HepG2 (cell line): Measurements from ENCODE around the gene TMC8. TPM values are rescaled to one million over a fixed set of nuclear protein-coding genes. Genes with fewer than 3 reads are reported as not detected.

ENCODE experiments used
- AKAP8 ChIP-seq: sonication (generic); formaldehyde crosslinking; IDR thresholded peaks from 2 replicates; pipeline ENCODE4 v1.5.1; 2020; ENCODE audit warnings: mild to moderate bottlenecking, missing genetic modification reagents
- BORCS8-MEF2B ChIP-seq: sonication (generic); formaldehyde crosslinking; IDR thresholded peaks from 2 replicates; pipeline ENCODE4 v1.8.0; 2022; ENCODE audit warnings: mild to moderate bottlenecking, missing genetic modification reagents
- ELF4 ChIP-seq: sonication (generic); formaldehyde crosslinking; IDR thresholded peaks from 2 replicates; pipeline ENCODE4 v1.5.0; 2020; ENCODE audit warnings: missing genetic modification reagents, mild to moderate bottlenecking, moderate library complexity, borderline replicate concordance
- JUNB ChIP-seq: sonication (generic); formaldehyde crosslinking; IDR thresholded peaks from 2 replicates; pipeline ENCODE4 v1.8.0; 2022; ENCODE audit warnings: missing genetic modification reagents, mild to moderate bottlenecking, borderline replicate concordance
- KDM6A ChIP-seq: IDR thresholded peaks from 2 replicates; pipeline ENCODE4 v1.6.1; 2016; ENCODE audit warnings: low read depth
- KLF11 ChIP-seq: IDR thresholded peaks from 2 replicates; pipeline ENCODE4 v1.6.1; 2016; ENCODE audit warnings: missing compliant biosample characterization
- PAF1 ChIP-seq: IDR thresholded peaks from 2 replicates; pipeline ENCODE4 v1.6.1; 2016; ENCODE audit warnings: missing genetic modification reagents, missing compliant biosample characterization
- RFX5 ChIP-seq: IDR thresholded peaks from 2 replicates; pipeline ENCODE4 v1.6.1; 2011; ENCODE audit warnings: low read depth, low read length, improper control_type of control experiment
- SMAD3 ChIP-seq: sonication (generic); formaldehyde crosslinking; IDR thresholded peaks from 2 replicates; pipeline ENCODE4 v1.4.0; 2020; ENCODE audit warnings: missing genetic modification reagents
- SRY ChIP-seq: sonication (generic); formaldehyde crosslinking; IDR thresholded peaks from 2 replicates; pipeline ENCODE4 v1.8.0; 2022; ENCODE audit warnings: mild to moderate bottlenecking, missing genetic modification reagents
- SUZ12 ChIP-seq: fragments of 150-350 bp; IDR thresholded peaks from 2 replicates; pipeline ENCODE4 v1.6.1; 2014; ENCODE audit warnings: low read depth, low read length
- ZBTB1 ChIP-seq: sonication (generic); formaldehyde crosslinking; IDR thresholded peaks from 2 replicates; pipeline ENCODE4 v1.4.0; 2020; ENCODE audit warnings: missing genetic modification reagents, borderline replicate concordance
- ZNF224 ChIP-seq: sonication (generic); formaldehyde crosslinking; IDR thresholded peaks from 2 replicates; pipeline ENCODE4 v1.5.0; 2020; ENCODE audit warnings: mild to moderate bottlenecking, missing genetic modification reagents
- ZNF292 ChIP-seq: sonication (generic); formaldehyde crosslinking; IDR thresholded peaks from 2 replicates; pipeline ENCODE4 v1.8.1; 2022; ENCODE audit warnings: mild to moderate bottlenecking, low read depth, missing genetic modification reagents, borderline replicate concordance
- ZNF326 ChIP-seq: sonication (generic); formaldehyde crosslinking; IDR thresholded peaks from 2 replicates; pipeline ENCODE4 v1.4.0; 2020; ENCODE audit warnings: missing genetic modification reagents, borderline replicate concordance
- ZNF564 ChIP-seq: sonication (generic); formaldehyde crosslinking; IDR thresholded peaks from 2 replicates; pipeline ENCODE4 v1.8.1; 2023; ENCODE audit warnings: mild to moderate bottlenecking, missing genetic modification reagents
- ZNF607 ChIP-seq: sonication (generic); formaldehyde crosslinking; IDR thresholded peaks from 2 replicates; pipeline ENCODE4 v1.5.1; 2020; ENCODE audit warnings: missing genetic modification reagents, mild to moderate bottlenecking, borderline replicate concordance
- ZSCAN12 ChIP-seq: sonication (generic); formaldehyde crosslinking; IDR thresholded peaks from 2 replicates; pipeline ENCODE4 v1.9.0; 2021; ENCODE audit warnings: mild to moderate bottlenecking, missing genetic modification reagents
- polyA plus RNA-seq, 8 experiments: library from polyadenylated mRNA; depleted of rRNA in 3 of 8; stranded (reverse) in 7 of 8; unstranded in 1 of 8; fragments of >200 nt; fragmentation: Illumina TruSeq in 4 of 8; extraction: Trizol in 4 of 8; gene quantifications; 2 replicates each; pipeline versions ENCODE4 v1.2.1 to v1.2.3, GENCODE V29; 2011 to 2016; ENCODE audit warnings: low read depth in 4 of 8, missing spikeins in 1 of 8, mixed read lengths in 1 of 8; ENCODE audit not compliant: insufficient read depth in 1 of 8
- total RNA-seq, 5 experiments: library from RNA; depleted of rRNA; stranded (reverse); fragments of >200 nt; fragmentation: Illumina TruSeq; extraction: Trizol; gene quantifications; 2 replicates each; pipeline ENCODE4 v1.2.3, GENCODE V29; 2016; ENCODE audit warnings: low read depth in 1 of 5
- TF ChIP-seq, protein P1 (sequence below): sonication (generic); formaldehyde crosslinking; conservative IDR thresholded peaks from 2 replicates; pipeline ENCODE4 v1.4.0; 2020; ENCODE audit warnings: missing genetic modification reagents
- TF ChIP-seq, protein P2 (sequence below): sonication (generic); formaldehyde crosslinking; IDR thresholded peaks from 2 replicates; pipeline ENCODE4 v1.5.1; 2020; ENCODE audit warnings: missing genetic modification reagents, mild to moderate bottlenecking, borderline replicate concordance
- TF ChIP-seq, protein P3 (sequence below): sonication (generic); formaldehyde crosslinking; IDR thresholded peaks from 2 replicates; pipeline ENCODE4 v1.4.0; 2020; ENCODE audit warnings: missing genetic modification reagents
- TF ChIP-seq, protein P4 (sequence below): sonication (generic); formaldehyde crosslinking; IDR thresholded peaks from 2 replicates; pipeline ENCODE4 v1.4.0; 2020; ENCODE audit warnings: mild to moderate bottlenecking, missing genetic modification reagents
- TF ChIP-seq, protein P5 (sequence below): sonication (generic); formaldehyde crosslinking; IDR thresholded peaks from 2 replicates; pipeline ENCODE4 v1.4.0; 2020; ENCODE audit warnings: mild to moderate bottlenecking, low read depth, missing genetic modification reagents

The TMC8 gene
- total and polyA plus RNA-seq, 2 of the 13 experiments (the other 11 are each of a cell fraction or from before 2014, with no cell fraction given), result 0.53 to 7.8 TPM

DNA sequence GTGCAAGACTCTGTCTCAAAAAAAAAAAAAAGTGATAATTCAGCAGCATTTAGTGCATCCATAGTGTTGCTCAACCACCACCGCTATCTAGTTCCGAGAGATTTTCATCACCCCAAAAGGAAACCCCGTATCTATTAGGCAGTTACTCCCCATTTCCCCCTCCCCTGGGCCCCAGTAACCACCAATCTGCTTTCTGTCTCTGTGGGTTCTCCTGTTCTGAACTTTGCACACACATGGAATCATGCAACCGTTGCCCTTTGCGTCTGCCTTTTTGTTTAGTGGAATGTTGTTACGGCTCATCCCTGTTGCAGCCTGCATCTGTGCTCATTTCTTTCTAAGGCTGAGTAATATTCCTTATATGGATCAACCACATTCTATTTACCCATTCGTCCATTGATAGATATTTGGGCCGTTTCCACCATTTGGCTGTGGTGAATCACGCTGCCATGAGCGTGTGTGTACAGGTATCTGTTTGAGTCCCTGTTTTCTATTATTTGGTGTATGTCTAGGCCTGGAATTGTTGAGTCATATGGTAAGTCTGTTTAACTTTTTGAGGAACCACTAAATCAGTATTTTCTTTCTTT, 29.1 kb downstream of the TMC8 start (continued):
- TF ChIP-seq ZNF564 (CRISPR knock-in tag) (no peak), ZNF292 (CRISPR knock-in tag) (peak; percentile 15; the same call in 1 of the 2 replicates), SRY (CRISPR knock-in tag) (no peak), ZNF224 (no peak), KLF11 (CRISPR knock-in tag) (no peak), SMAD3 (CRISPR knock-in tag) (no peak), BORCS8-MEF2B (CRISPR knock-in tag) (no peak), PAF1 (CRISPR knock-in tag) (no peak), ZBTB1 (CRISPR knock-in tag) (no peak), RFX5 (peak; percentile 66; the same call in 1 of the 2 replicates), JUNB (CRISPR knock-in tag) (no peak; the same call in 1 of the 2 replicates), SUZ12 (no peak), KDM6A (CRISPR knock-in tag) (peak; percentile 82), AKAP8 (CRISPR knock-in tag) (no peak), ELF4 (CRISPR knock-in tag) (no peak), ZNF607 (CRISPR knock-in tag) (no peak; the same call in 1 of the 2 replicates), ZNF326 (no peak), ZSCAN12 (CRISPR knock-in tag) (no peak)
- TF ChIP-seq, protein P1, sequence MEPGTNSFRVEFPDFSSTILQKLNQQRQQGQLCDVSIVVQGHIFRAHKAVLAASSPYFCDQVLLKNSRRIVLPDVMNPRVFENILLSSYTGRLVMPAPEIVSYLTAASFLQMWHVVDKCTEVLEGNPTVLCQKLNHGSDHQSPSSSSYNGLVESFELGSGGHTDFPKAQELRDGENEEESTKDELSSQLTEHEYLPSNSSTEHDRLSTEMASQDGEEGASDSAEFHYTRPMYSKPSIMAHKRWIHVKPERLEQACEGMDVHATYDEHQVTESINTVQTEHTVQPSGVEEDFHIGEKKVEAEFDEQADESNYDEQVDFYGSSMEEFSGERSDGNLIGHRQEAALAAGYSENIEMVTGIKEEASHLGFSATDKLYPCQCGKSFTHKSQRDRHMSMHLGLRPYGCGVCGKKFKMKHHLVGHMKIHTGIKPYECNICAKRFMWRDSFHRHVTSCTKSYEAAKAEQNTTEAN (CRISPR knock-in tag), result no peak; the same call in 1 of the 2 replicates
- TF ChIP-seq, protein P2, sequence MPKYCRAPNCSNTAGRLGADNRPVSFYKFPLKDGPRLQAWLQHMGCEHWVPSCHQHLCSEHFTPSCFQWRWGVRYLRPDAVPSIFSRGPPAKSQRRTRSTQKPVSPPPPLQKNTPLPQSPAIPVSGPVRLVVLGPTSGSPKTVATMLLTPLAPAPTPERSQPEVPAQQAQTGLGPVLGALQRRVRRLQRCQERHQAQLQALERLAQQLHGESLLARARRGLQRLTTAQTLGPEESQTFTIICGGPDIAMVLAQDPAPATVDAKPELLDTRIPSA, result no peak
- TF ChIP-seq, protein P3, sequence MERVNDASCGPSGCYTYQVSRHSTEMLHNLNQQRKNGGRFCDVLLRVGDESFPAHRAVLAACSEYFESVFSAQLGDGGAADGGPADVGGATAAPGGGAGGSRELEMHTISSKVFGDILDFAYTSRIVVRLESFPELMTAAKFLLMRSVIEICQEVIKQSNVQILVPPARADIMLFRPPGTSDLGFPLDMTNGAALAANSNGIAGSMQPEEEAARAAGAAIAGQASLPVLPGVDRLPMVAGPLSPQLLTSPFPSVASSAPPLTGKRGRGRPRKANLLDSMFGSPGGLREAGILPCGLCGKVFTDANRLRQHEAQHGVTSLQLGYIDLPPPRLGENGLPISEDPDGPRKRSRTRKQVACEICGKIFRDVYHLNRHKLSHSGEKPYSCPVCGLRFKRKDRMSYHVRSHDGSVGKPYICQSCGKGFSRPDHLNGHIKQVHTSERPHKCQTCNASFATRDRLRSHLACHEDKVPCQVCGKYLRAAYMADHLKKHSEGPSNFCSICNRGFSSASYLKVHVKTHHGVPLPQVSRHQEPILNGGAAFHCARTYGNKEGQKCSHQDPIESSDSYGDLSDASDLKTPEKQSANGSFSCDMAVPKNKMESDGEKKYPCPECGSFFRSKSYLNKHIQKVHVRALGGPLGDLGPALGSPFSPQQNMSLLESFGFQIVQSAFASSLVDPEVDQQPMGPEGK, result peak; percentile 52
- TF ChIP-seq, protein P4, sequence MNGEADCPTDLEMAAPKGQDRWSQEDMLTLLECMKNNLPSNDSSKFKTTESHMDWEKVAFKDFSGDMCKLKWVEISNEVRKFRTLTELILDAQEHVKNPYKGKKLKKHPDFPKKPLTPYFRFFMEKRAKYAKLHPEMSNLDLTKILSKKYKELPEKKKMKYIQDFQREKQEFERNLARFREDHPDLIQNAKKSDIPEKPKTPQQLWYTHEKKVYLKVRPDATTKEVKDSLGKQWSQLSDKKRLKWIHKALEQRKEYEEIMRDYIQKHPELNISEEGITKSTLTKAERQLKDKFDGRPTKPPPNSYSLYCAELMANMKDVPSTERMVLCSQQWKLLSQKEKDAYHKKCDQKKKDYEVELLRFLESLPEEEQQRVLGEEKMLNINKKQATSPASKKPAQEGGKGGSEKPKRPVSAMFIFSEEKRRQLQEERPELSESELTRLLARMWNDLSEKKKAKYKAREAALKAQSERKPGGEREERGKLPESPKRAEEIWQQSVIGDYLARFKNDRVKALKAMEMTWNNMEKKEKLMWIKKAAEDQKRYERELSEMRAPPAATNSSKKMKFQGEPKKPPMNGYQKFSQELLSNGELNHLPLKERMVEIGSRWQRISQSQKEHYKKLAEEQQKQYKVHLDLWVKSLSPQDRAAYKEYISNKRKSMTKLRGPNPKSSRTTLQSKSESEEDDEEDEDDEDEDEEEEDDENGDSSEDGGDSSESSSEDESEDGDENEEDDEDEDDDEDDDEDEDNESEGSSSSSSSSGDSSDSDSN (CRISPR knock-in tag), result no peak
- TF ChIP-seq, protein P5, sequence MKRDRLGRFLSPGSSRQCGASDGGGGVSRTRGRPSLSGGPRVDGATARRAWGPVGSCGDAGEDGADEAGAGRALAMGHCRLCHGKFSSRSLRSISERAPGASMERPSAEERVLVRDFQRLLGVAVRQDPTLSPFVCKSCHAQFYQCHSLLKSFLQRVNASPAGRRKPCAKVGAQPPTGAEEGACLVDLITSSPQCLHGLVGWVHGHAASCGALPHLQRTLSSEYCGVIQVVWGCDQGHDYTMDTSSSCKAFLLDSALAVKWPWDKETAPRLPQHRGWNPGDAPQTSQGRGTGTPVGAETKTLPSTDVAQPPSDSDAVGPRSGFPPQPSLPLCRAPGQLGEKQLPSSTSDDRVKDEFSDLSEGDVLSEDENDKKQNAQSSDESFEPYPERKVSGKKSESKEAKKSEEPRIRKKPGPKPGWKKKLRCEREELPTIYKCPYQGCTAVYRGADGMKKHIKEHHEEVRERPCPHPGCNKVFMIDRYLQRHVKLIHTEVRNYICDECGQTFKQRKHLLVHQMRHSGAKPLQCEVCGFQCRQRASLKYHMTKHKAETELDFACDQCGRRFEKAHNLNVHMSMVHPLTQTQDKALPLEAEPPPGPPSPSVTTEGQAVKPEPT (CRISPR knock-in tag), result no peak
